Activated CD4-positive, alpha-beta T cell treated with anti-CD3 and anti-CD28 coated beads, Interleukin-2, amount 10 ng/mL, durations not matched to agents 24 days and 14 days (primary cell): ENCODE measurements around the gene RGS18. TPM values are rescaled to one million over a fixed set of nuclear protein-coding genes. Genes with fewer than 3 reads are reported as not detected.
"Not testable (repeated sequence)": the region's sequence is repeated elsewhere in the genome, so short reads cannot be mapped to it uniquely, and the experiment has no call there.

Experiments used
- DNase-seq: peaks from one replicate; pipeline ENCODE4 v3.0.0; 2022
- H3K27ac Mint-ChIP-seq: one replicate; pipeline ENCODE4 v1.8.0; 2022; ENCODE audit warnings: mild to moderate bottlenecking, mixed read lengths
- H3K27me3 Mint-ChIP-seq: one replicate; pipeline ENCODE4 v1.8.0; 2022; ENCODE audit warnings: mixed read lengths
- H3K36me3 Mint-ChIP-seq: one replicate; pipeline ENCODE4 v1.8.0; 2022; ENCODE audit warnings: low read depth, mild to moderate bottlenecking, mixed read lengths
- H3K4me1 Mint-ChIP-seq: one replicate; pipeline ENCODE4 v1.8.0; 2021; ENCODE audit warnings: mixed read lengths
- H3K4me3 Mint-ChIP-seq: one replicate; pipeline ENCODE4 v1.8.0; 2022; ENCODE audit warnings: mild to moderate bottlenecking, moderate library complexity, mixed read lengths
- H3K9me3 Mint-ChIP-seq: one replicate; pipeline ENCODE4 v1.8.0; 2021; ENCODE audit warnings: mixed read lengths
- intact Hi-C: fragments of 100-400 bp; cut with micrococcal nuclease; formaldehyde crosslinking; loops from one replicate; pipeline ENCODE4 v1.15.1; 2023
- total RNA-seq: library from RNA; stranded (reverse); gene quantifications from 2 replicates; pipeline ENCODE4 v1.2.3, GENCODE V29; 2022

RGS18 gene
- total RNA-seq, 1 donor from 2014 or later, result 0.33 TPM

DNA sequence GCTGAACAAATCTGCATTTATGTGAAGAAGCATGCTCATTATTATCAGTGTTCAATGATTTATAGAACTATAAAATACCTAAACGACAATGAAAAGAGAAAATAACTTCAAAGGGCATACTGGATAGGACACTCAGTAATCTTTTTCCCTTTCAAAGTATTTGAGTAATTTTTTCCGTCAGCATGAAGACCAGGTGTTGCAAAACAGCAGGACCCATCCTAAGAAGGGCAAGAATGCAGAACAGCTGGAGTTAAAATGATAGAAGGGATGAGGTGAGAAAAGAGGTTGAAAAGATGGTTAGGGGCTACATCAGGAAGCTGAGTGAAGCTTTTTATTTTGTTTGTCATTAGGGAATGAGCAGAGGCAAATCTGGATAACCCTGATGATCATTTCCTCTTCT lies 7.1 kb upstream of the RGS18 start:
- Mint-ChIP-seq H3K27me3 (no peaks in the 10 kb centered on the region), H3K36me3 (no peaks in the 10 kb centered on the region), H3K4me3 (no peak overlapping the region), H3K4me1 (no peaks in the 10 kb centered on the region), H3K9me3 (no peaks in the 10 kb centered on the region), H3K27ac (no peak overlapping the region)
- DNase-seq, result no peak
- intact Hi-C loops, result no loop called here

DNA sequence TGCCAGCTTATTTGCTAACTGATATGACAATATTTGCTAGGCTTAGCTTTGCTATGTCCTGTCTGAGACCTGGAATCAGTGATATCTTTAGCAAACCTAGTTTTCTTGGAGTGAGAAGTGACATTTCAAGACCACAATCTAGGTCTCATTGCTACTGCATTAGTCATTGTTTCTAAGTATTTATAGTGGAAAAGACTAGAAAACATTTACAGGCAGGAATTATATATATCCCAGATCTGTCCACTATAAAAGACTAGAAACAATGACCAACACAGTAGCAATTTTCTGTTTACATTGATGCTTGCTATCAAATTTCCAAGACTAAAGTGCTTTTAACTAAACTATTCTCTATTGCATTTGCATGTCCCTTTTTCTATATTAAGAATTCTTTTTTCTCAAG lies 5.0 kb upstream of the RGS18 start:
- Mint-ChIP-seq H3K4me1 (no peaks in the 10 kb centered on the region), H3K36me3 (no peaks in the 10 kb centered on the region), H3K4me3 (no peak overlapping the region), H3K27me3 (no peaks in the 10 kb centered on the region), H3K9me3 (no peaks in the 10 kb centered on the region), H3K27ac (no peak overlapping the region)
- DNase-seq, result no peak
- intact Hi-C loops, result no loop called here

DNA sequence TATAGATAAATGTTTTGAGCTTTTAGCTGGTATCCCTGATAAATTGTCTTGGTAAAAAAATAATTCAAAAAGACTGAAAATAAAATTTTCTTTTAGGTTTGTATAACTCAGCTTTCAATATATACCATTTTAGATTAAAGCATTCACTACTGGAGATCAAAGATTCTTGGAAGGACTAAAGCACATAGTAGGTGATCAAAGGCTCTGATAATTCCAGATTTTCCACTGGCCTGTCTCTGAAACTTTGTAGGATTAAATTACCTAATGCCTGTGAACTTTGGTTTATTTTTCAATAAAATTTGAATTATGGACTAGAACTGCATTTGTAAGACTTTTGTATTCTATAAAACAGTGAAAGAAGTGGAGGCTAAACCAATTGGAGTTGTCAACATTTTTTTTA lies 1.2 kb upstream of the RGS18 start:
- no peaks in the 10 kb centered on the region for H3K36me3 Mint-ChIP-seq
- intact Hi-C loops, result no loop called here
- no peak overlapping the region for H3K27ac Mint-ChIP-seq
- no peak for DNase-seq
- H3K9me3 Mint-ChIP-seq, result no peaks in the 10 kb centered on the region
- H3K4me1 Mint-ChIP-seq, result no peaks in the 10 kb centered on the region
- no peaks in the 10 kb centered on the region for H3K27me3 Mint-ChIP-seq
- no peak overlapping the region for H3K4me3 Mint-ChIP-seq

DNA sequence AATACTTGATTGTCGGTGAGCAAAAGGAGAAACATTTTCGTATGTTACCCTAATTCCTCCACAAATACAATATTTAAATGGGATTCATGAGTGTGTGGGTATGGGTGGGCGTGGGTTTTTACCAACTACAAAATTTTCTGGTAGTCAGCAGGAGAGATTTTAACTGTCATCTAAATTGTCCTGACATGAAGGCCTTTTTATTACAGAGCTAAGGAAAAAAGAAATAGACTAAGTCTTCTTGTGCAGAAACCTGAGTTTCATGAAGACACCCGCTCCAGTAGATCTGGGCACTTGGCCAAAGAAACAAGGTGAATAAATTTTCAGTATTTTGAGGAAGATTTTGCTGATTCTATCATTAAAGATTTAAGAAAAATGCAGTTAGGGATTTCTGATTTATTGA lies 752 bp downstream of the RGS18 start:
- H3K4me3 Mint-ChIP-seq, result no peak overlapping the region

DNA sequence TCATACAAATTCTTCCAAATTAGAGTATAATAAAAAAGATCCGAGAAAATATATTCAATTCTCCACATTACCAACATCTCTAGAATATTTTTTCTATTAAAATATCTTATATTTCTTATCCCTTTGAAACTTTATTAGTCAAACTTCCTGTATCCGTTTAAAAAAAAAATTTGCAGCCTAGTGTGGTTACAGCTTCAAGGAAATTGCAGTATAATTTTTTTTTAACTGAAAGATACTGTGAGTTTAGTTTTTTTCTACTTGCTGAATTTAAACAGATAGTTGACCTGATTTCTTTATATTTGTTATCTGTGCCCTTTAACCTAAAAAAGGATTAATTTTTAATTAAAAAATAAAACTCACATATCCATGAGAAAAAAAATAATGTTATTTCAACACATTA lies 1.5 kb downstream of the RGS18 start:
- Mint-ChIP-seq H3K4me3 (no peak overlapping the region), H3K27me3 (no peaks in the 10 kb centered on the region), H3K9me3 (no peaks in the 10 kb centered on the region), H3K27ac (no peak overlapping the region), H3K36me3 (no peaks in the 10 kb centered on the region), H3K4me1 (no peaks in the 10 kb centered on the region)
- intact Hi-C loops, result no loop called here
- DNase-seq, result no peak

More for the DNA sequence above, 752 bp downstream of the RGS18 start:
- Mint-ChIP-seq H3K9me3 (no peaks in the 10 kb centered on the region), H3K36me3 (no peaks in the 10 kb centered on the region), H3K27me3 (no peaks in the 10 kb centered on the region), H3K4me1 (no peaks in the 10 kb centered on the region), H3K27ac (no peak overlapping the region)
- DNase-seq, result no peak
- intact Hi-C loops, result no loop called here

DNA sequence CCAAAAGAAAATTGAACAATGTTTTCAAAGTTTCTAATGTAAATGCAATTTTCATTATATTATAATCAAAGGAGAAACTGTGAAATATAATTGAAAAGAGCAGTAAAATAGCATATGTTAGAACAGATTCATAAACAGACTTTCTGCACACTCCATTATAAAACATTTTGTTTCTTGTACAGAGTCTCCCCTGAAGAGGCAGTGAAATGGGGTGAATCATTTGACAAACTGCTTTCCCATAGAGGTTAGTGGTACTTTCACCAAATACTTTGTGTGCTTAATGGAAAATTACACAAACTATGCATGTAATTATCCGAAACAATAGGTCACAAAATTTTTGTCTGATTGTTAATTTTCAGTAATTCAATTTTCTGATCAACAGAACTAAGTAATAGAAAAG lies 1.9 kb downstream of the RGS18 start:
- Mint-ChIP-seq H3K27me3 (no peaks in the 10 kb centered on the region), H3K9me3 (no peaks in the 10 kb centered on the region), H3K4me3 (no peak overlapping the region), H3K4me1 (no peaks in the 10 kb centered on the region), H3K36me3 (no peaks in the 10 kb centered on the region), H3K27ac (no peak overlapping the region)
- intact Hi-C loops, result no loop called here
- no peak for DNase-seq

DNA sequence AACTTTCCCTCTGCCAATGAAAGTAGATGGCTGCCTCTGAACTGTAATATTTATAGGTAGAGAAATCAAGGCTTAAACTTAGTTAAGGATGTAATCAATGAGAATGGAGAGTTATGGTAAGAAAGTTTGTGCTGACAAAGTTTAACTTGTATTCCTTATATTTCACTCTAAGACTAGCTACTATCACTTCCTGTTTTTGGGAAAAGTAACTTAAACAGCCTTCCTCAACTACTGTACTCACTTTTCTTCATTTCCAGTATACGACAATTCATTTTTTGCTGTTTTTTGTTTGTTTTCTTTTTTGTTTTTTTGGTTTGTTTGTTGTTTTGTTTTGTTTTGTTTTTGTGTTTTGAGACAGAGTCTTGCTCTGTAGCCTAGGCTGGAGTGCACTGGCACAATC lies 3.7 kb downstream of the RGS18 start:
- Mint-ChIP-seq H3K9me3 (no peaks in the 10 kb centered on the region), H3K4me1 (no peaks in the 10 kb centered on the region), H3K27ac (no peak overlapping the region), H3K4me3 (no peak overlapping the region), H3K27me3 (no peaks in the 10 kb centered on the region), H3K36me3 (no peaks in the 10 kb centered on the region)
- intact Hi-C loops, result no loop called here
- DNase-seq, result no peak

DNA sequence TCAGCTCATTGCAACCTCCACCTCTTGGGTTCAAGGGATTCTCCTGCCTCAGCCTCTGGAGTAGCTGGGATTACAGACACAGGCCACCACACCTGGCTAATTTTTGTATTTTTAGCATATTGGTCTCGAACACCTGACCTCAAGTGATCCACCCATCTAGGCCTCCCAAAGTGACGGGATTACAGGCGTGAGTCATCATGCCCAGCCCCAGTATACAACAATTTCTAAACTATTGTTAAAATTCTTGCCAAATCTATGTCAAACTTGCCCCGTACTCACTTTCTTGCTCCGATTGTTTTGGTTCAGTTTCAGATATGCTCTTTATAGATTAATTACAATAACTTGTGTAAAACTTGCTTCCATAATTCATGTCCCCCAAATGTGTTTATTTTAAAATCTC lies 4.1 kb downstream of the RGS18 start:
- Mint-ChIP-seq H3K4me3 (no peak overlapping the region), H3K9me3 (no peaks in the 10 kb centered on the region), H3K4me1 (no peaks in the 10 kb centered on the region), H3K36me3 (no peaks in the 10 kb centered on the region), H3K27ac (no peak overlapping the region), H3K27me3 (no peaks in the 10 kb centered on the region)
- intact Hi-C loops, result no loop called here
- DNase-seq, result no peak

DNA sequence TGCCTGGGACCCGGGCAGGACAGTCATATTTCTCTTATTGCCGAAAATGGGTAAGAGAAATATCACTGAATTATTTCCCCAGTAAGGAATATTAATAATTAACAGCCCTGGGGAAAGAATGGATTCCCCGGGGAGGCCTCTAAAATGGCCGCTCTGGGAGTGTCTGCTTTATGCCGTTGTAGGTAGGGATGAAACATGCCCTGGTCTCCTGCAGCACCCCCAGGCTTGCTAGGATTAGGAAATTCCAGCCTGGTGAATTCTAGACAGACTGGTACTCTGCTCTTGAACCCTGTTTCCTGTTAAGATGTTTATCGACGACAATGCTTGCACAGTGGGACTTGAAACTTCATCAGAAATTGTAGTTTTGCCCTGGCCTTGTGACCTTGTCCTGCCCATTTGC lies 6.7 kb downstream of the RGS18 start:
- H3K36me3 Mint-ChIP-seq, intact Hi-C loops, H3K4me1 Mint-ChIP-seq: not testable (repeated sequence)

DNA sequence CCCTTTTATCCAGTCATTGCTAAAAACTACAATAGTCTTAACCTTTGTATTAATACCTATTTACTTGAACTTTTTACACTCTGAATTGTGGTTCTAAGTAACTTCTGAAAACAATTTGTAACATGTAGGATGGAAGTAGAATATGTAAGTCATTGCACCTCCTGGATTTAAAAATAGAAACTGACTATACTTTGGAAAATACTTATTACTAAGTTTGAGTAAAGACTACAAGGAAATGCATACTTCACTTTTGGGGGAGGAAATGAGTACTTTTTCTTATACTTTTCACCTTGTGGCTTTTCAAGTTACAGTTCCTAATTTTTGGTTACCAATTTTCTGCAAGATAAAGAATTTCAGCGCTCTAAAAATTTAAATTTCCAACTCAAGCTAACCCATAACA lies 8.7 kb downstream of the RGS18 start:
- Mint-ChIP-seq H3K4me1 (no peaks in the 10 kb centered on the region), H3K4me3 (no peak overlapping the region), H3K36me3 (no peaks in the 10 kb centered on the region), H3K27ac (no peak overlapping the region), H3K27me3 (no peaks in the 10 kb centered on the region), H3K9me3 (no peaks in the 10 kb centered on the region)
- no peak for DNase-seq
- intact Hi-C loops, result no loop called here

More for the DNA sequence above, 6.7 kb downstream of the RGS18 start:
- H3K4me3 Mint-ChIP-seq, H3K9me3 Mint-ChIP-seq, H3K27me3 Mint-ChIP-seq, H3K27ac Mint-ChIP-seq, DNase-seq: not testable (repeated sequence)

DNA sequence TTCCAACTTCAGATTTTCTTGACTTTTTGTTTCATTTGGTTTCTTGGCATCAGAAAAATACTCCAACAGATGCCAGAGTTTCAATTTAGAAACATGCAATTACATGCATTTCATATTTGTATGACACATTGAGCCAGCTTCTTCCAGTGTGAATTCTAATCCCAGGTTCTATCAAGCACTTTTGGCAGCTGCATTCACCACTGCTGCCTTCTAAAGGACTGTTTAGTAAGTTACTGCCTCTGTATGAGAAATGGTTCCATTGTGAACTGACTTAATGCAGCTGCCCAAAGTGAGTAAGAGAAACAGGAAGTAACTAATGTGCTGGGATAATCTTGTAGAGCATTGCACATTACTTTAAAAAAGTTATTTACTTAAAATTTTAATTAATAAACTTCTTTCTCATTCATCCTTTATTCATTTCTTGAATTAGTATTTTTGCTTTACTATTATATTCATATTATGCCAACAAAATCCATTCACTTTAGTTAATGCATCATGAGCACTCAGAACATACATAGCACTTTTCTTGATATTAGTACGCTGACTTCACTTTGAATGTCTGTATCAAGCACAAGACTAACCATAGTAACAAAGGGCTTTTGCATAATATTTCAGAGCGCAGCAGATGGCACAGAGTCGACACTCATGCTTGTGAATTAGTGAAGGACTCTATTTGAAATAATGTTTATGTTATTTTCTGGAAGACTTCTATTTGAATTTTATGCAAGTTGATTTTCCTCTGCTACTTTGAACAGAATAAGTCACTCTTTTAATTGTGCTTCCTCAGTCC lies 9.8 kb downstream of the RGS18 start:
- Mint-ChIP-seq H3K27me3 (no peaks in the 10 kb centered on the region), H3K4me1 (no peaks in the 10 kb centered on the region), H3K9me3 (no peaks in the 10 kb centered on the region), H3K27ac (no peak overlapping the region), H3K36me3 (no peaks in the 10 kb centered on the region), H3K4me3 (no peak overlapping the region)
- intact Hi-C loops, result no loop called here
- DNase-seq, result no peak

DNA sequence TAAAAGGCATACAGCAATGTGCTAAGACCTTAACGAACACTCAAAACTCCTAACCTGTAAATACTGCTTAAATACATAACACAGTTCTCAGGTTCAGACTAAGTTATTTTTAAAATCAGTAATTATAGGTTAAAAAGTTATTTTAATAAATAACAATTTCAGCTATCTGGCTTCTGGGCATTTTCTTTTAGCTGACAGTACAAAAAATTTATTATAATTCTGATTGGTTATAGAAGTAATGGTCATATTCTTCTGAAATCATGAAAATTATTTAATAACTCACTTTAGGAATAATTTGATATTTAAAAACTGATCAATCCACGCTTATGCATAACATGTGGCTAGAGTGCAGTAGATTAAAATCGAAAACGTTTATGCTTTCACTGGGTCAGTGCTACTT lies 10.7 kb downstream of the RGS18 start:
- Mint-ChIP-seq H3K4me3 (no peak overlapping the region), H3K27ac (no peak overlapping the region), H3K4me1 (no peaks in the 10 kb centered on the region), H3K27me3 (no peaks in the 10 kb centered on the region), H3K9me3 (no peaks in the 10 kb centered on the region), H3K36me3 (no peaks in the 10 kb centered on the region)
- intact Hi-C loops, result no loop called here
- DNase-seq, result no peak

DNA sequence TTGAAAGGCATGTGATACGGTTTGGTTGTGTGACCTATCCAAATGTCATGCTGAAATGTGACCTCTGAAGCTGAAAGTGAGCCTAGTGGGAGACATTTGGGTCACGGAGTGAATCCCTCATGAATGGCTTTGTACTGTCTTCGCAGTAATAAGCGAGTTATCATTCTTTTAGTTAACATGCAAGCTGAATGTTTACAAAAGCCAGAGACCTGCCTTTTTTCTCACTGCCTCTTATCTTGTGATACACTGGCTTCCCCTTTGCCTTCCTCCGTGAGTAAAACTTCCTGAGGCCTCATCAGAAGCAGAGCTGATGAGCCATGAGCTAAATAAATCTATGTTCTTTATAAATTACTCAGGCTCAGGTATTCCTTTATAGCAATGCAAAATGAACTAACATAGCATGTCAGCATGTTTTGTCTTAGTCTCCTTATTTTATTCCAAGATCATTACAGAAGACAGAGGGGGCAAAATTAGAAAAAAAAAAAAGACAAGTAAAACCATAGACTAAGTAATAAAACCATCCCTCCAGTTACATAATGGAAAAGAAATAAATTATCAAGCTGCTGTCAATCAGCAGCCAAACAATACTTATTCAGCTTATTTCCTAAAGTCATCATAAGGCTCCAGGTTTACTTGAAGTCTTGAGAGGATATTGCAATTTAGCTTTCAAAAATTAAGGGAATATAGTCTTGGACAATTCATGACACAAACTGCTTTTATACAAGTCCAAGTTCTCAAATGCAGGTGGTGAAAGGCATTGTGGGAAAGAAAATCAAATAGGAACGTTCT lies 12.1 kb downstream of the RGS18 start:
- intact Hi-C loops, result no loop called here
- Mint-ChIP-seq H3K4me3 (no peak overlapping the region), H3K27ac (no peak overlapping the region), H3K4me1 (no peaks in the 10 kb centered on the region), H3K36me3 (no peaks in the 10 kb centered on the region), H3K9me3 (no peaks in the 10 kb centered on the region), H3K27me3 (no peaks in the 10 kb centered on the region)
- DNase-seq, result no peak

DNA sequence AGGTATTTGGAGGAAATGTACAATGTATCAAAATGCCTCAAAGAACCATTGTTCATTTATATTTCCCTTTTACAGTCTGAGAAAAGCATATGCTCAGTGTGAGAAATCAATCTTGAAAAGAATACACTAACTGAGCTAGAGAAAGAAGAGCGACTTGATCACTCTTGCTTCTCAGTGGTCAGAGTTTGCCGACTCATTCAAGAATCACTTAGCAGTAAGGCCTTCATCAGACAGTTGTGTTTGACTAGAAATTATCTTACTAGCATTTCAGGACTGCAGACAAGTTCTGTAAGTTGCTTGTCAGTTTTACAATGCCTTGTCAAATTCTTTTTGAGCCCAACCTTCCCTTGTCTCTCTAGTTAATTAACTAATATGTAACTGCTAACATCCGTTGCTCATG lies 12.9 kb downstream of the RGS18 start:
- no peaks in the 10 kb centered on the region for H3K4me1 Mint-ChIP-seq
- H3K4me3 Mint-ChIP-seq, result no peak overlapping the region
- intact Hi-C loops, result no loop called here
- no peak overlapping the region for H3K27ac Mint-ChIP-seq
- H3K36me3 Mint-ChIP-seq, result no peaks in the 10 kb centered on the region
- H3K27me3 Mint-ChIP-seq, result no peaks in the 10 kb centered on the region
- H3K9me3 Mint-ChIP-seq, result no peaks in the 10 kb centered on the region
- DNase-seq, result no peak
